ENCODE data around the gene LTO1. TPM values are rescaled to one million over a fixed set of nuclear protein-coding genes. Genes with fewer than 3 reads are reported as not detected.
"Not testable (repeated sequence)": the region's sequence is repeated elsewhere in the genome, so short reads cannot be mapped to it uniquely, and the experiment has no call there.

LTO1 gene
- total and polyA plus RNA-seq, 2 of the 13 experiments (the other 11 are each of a cell fraction or from before 2014, with no cell fraction given), result 11.8 to 15.0 TPM

- TF ChIP-seq MXD3 (CRISPR knock-in tag; IDR thresholded peaks at IDR 0.05), result 0 out of 2 replicates have a peak, but pooled peaks have one; percentile 58
- TF ChIP-seq KLF6 (CRISPR knock-in tag; IDR thresholded peaks at IDR 0.05), result peak; percentile 70; the same call in 1 of the 2 replicates
- TF ChIP-seq ARID3A (IDR thresholded peaks at IDR 0.05; ENCODE audit: low read depth, low read length), result 0 out of 2 replicates have a peak, but pooled peaks have one; percentile 21
- peak; percentile 54 for TF ChIP-seq ATF1 (CRISPR knock-in tag; IDR thresholded peaks at IDR 0.05)
- peak; percentile 88 for TF ChIP-seq ZSCAN9 (CRISPR knock-in tag; IDR thresholded peaks at IDR 0.05; ENCODE audit: borderline replicate concordance)
- peak; percentile 75 for TF ChIP-seq MED1 (CRISPR knock-in tag; IDR thresholded peaks at IDR 0.05)
- peak; percentile 94 to 99 for TF ChIP-seq MAFK (conservative IDR thresholded peaks at IDR 0.05 in 1 of 2, IDR thresholded peaks at IDR 0.05 in 1 of 2; ENCODE audit: low read length in 2 of 2)
- TF ChIP-seq CEBPB (IDR thresholded peaks at IDR 0.05; ENCODE audit: borderline replicate concordance, low read depth, low read length), result peak; percentile 55; the same call in 1 of the 2 replicates
- peak; percentile 58; the same call in 1 of the 2 replicates for TF ChIP-seq PHF21A (CRISPR knock-in tag; IDR thresholded peaks at IDR 0.05)
- peak in 1 of 2 experiments; percentile 48; a peak in 2 of 4 replicates for TF ChIP-seq KLF16 (CRISPR knock-in tag; IDR thresholded peaks at IDR 0.05)
- peak; percentile 46; the same call in 1 of the 2 replicates for TF ChIP-seq FOXK1 (CRISPR knock-in tag; IDR thresholded peaks at IDR 0.05; ENCODE audit: borderline replicate concordance, low read depth)
- peak; percentile 13; the same call in 1 of the 2 replicates for TF ChIP-seq MAZ (IDR thresholded peaks at IDR 0.05; ENCODE audit: borderline replicate concordance, low read depth, low read length)
- not testable (repeated sequence) for TF ChIP-seq MAZ (CRISPR knock-in tag; IDR thresholded peaks at IDR 0.05; ENCODE audit: low read depth); LCORL (IDR thresholded peaks at IDR 0.05)
- peak; percentile 62 for TF ChIP-seq MNT (IDR thresholded peaks at IDR 0.05)
- peak; percentile 67 for TF ChIP-seq SAP130 (CRISPR knock-in tag; IDR thresholded peaks at IDR 0.05; ENCODE audit: low read depth)
- peak; percentile 18; the same call in 1 of the 2 replicates for TF ChIP-seq POGZ (CRISPR knock-in tag; IDR thresholded peaks at IDR 0.05)
- TF ChIP-seq LCORL (CRISPR knock-in tag; IDR thresholded peaks at IDR 0.05), result peak; percentile 61; the same call in 1 of the 2 replicates
- TF ChIP-seq ZBTB33 (CRISPR knock-in tag; IDR thresholded peaks at IDR 0.05), result peak; percentile 59; the same call in 1 of the 2 replicates
- peak; percentile 98 for TF ChIP-seq JUN (CRISPR knock-in tag; IDR thresholded peaks at IDR 0.05)
- TF ChIP-seq ZBTB7B (CRISPR knock-in tag; IDR thresholded peaks at IDR 0.05), result peak; percentile 77; the same call in 1 of the 2 replicates
- TF ChIP-seq NFE2 (CRISPR knock-in tag; IDR thresholded peaks at IDR 0.05), result peak; percentile 89
- TF ChIP-seq ZMYM3 (CRISPR knock-in tag; IDR thresholded peaks at IDR 0.05), result peak; percentile 53; the same call in 1 of the 2 replicates
- TF ChIP-seq JUND (CRISPR knock-in tag; IDR thresholded peaks at IDR 0.05), result peak; percentile 95
- TF ChIP-seq SOX5 (CRISPR knock-in tag; IDR thresholded peaks at IDR 0.05; ENCODE audit: borderline replicate concordance), result peak; percentile 78; the same call in 1 of the 2 replicates
- TF ChIP-seq MIER2 (CRISPR knock-in tag; IDR thresholded peaks at IDR 0.05), result 0 out of 2 replicates have a peak, but pooled peaks have one; percentile 9
These were observed 13.0 kb upstream of the LTO1 start (continued) for GRCh38 chr11:69687969-69688771.

Measured in HepG2 (cell line).